ENCODE results near the gene CPNE7. TPM values are rescaled to one million over a fixed set of nuclear protein-coding genes. Genes with fewer than 3 reads are reported as not detected.

CPNE7 gene
- total and polyA plus RNA-seq, 2 of the 4 experiments (the other 2 are of a cell fraction), result 5.4 to 17.4 TPM

- no peak for TF ChIP-seq POLR2A (IDR thresholded peaks at IDR 0.05; ENCODE audit: low read depth, low read length)
- TF ChIP-seq RCOR1 (IDR thresholded peaks at IDR 0.05; ENCODE audit: insufficient replicate concordance, low read length), result no peak
- TF ChIP-seq CHD1 (IDR thresholded peaks at IDR 0.05; ENCODE audit: low read depth, low read length), result no peak
- TF ChIP-seq BHLHE40 (IDR thresholded peaks at IDR 0.05; ENCODE audit: low read depth, low read length), result no peak
- no peak for TF ChIP-seq FOS (IDR thresholded peaks at IDR 0.05; ENCODE audit: low read depth, low read length)
- TF ChIP-seq NFE2L2 (IDR thresholded peaks at IDR 0.05; ENCODE audit: low read depth, low read length), result no peak
- TF ChIP-seq SMC3 (IDR thresholded peaks at IDR 0.05; ENCODE audit: low read depth, low read length), result no peak
- no peak for TF ChIP-seq RAD21 (IDR thresholded peaks at IDR 0.05; ENCODE audit: low read length)
- no peak for TF ChIP-seq ELK1 (IDR thresholded peaks at IDR 0.05; ENCODE audit: borderline replicate concordance, low read depth, low read length)
- TF ChIP-seq MAFK (IDR thresholded peaks at IDR 0.05; ENCODE audit: low read depth, low read length), result no peak
- POLR2A ChIA-PET (ENCODE audit: unreplicated experiment), result no interaction called here
- peak overlapping the region; percentile 93 for H2AFZ ChIP-seq (replicated peaks; ENCODE audit: low read length, poor library complexity)
- peak overlapping the region; percentile 34; the same call in 1 of the 2 replicates for H2BK20ac ChIP-seq (ENCODE audit: low read depth, low read length)
- peak overlapping the region; percentile 58; the same call in 1 of the 2 replicates for H2AK5ac ChIP-seq (ENCODE audit: low read depth, low read length)
- H4K91ac ChIP-seq (ENCODE audit: insufficient read depth, low read depth, low read length), result peak overlapping the region; percentile 79
- dilution Hi-C loops (cut with HindIII; ENCODE audit: low sequenced_read_pairs, unreplicated experiment), result no loop called here
- H2BK5ac ChIP-seq (ENCODE audit: low read depth, low read length, poor library complexity, severe bottlenecking), result peak overlapping the region; percentile 27
- WGBS, 2 experiments (ENCODE audit: extremely low coverage in 2 of 2, insufficient read length in 1 of 2), result 93% methylated on average over 22 of the region's 31 CpGs; no CpG with 5 or more reads in 1 of the 2 experiments
- peak overlapping the region; percentile 24; the same call in 1 of the 2 replicates for H3K9ac ChIP-seq (ENCODE audit: low read depth, low read length)
- no peak overlapping the region for H3K23ac ChIP-seq (ENCODE audit: low read depth, low read length)
- no peak overlapping the region for H3K4me3 ChIP-seq (ENCODE audit: insufficient read depth, low read depth, low read length)
- no peaks in the 10 kb centered on the region for H3K36me3 ChIP-seq (ENCODE audit: control insufficient read depth, insufficient read depth, low read length)
- H3K4ac ChIP-seq (ENCODE audit: low read depth, low read length), result peak overlapping the region; percentile 84
- peak overlapping the region; percentile 16 to 82 for H4K8ac ChIP-seq (ENCODE audit: low read depth in 2 of 2, low read length in 2 of 2)
- CTCF ChIA-PET, result no interaction called here
- H3K56ac ChIP-seq (ENCODE audit: extremely low read depth, insufficient read depth, low read length), result no peak overlapping the region
- in situ Hi-C loops (cut with MboI; ENCODE audit: low sequenced_read_pairs), result loop anchor here (5.0 kb wide), 1 partner anchor 68 kb away; no protein-coding TSS in a partner anchor
- DNase-seq (no peak), ATAC-seq (ENCODE audit: low read depth) (no peak; the same call in 1 of the 2 replicates)
- H4K20me1 ChIP-seq (ENCODE audit: insufficient read depth, low read length), result no peaks in the 10 kb centered on the region
- H3K79me1 ChIP-seq (ENCODE audit: low read depth in 1 of 2, low read length in 2 of 2), result no peaks in the 10 kb centered on the region; a peak in 1 of 4 replicates
- no TSS peak for BruUV-seq (replicated peaks)
- intact Hi-C loops (cut with micrococcal nuclease), result loop anchor here (1.0 kb wide), 1 partner anchor 67 kb away; no protein-coding TSS in a partner anchor
- H3K4me1 ChIP-seq (ENCODE audit: control insufficient read depth, insufficient read depth, low read length), result peaks cover 15% of the 10 kb centered on the region
- peak overlapping the region; percentile 90 for H4K5ac ChIP-seq (ENCODE audit: low read depth, low read length)
- no peaks in the 10 kb centered on the region for H3K9me1 ChIP-seq (ENCODE audit: insufficient read depth, low read length)
- peak overlapping the region; percentile 53; the same call in 1 of the 3 replicates for H2BK15ac ChIP-seq (ENCODE audit: low read depth, low read length)
- H3K9me3 ChIP-seq (ENCODE audit: control insufficient read depth, insufficient read depth, low read length), result no peaks in the 10 kb centered on the region
- H3K27ac ChIP-seq (ENCODE audit: insufficient read depth, low read length), result no peak overlapping the region
- H2AK9ac ChIP-seq (replicated peaks; ENCODE audit: low read depth, low read length, poor library complexity), result peak overlapping the region; percentile 91
- peaks cover 4% of the 10 kb centered on the region; the same call in 1 of the 2 replicates for H3K27me3 ChIP-seq (ENCODE audit: control insufficient read depth, insufficient read depth, low read length)
- H3K4me2 ChIP-seq (ENCODE audit: low read depth, low read length), result no peak overlapping the region; the same call in 1 of the 2 replicates
- no peak overlapping the region; the same call in 1 of the 2 replicates for H3K14ac ChIP-seq (replicated peaks; ENCODE audit: low read depth, low read length)
- no peak overlapping the region; the same call in 1 of the 2 replicates for H3K18ac ChIP-seq (ENCODE audit: low read depth, low read length)
- H2BK120ac ChIP-seq (ENCODE audit: low read depth, low read length), result peak overlapping the region; percentile 84
Measured at GRCh38 chr16:89573826-89574680, 1.5 kb upstream of the CPNE7 start.
